HepG2 (cell line): Measurements from ENCODE around the gene VCAM1. TPM values are rescaled to one million over a fixed set of nuclear protein-coding genes. Genes with fewer than 3 reads are reported as not detected.

ENCODE experiments used
- ATAC-seq: fragments of 200-7000 bp; cut with Tn5 transposase; 3 replicates; pipeline ENCODE4 v1.9.1; 2020; ENCODE audit warnings: mild to moderate bottlenecking, moderate library complexity
- BruUV-seq: library from RNA; stranded (reverse); fragments of 400-500 nt; replicated peaks from 2 replicates; lab custom pipeline; 2021; lab: Mats Ljungman, UMichigan
- CTCF ChIA-PET: fragments of 300-600 bp; formaldehyde crosslinking; extraction: SDS; loops from one replicate; lab custom pipeline; 2021; ENCODE audit warnings: low total read pairs, inconsistent platforms, low intra/inter-chr PET ratio; lab: Yijun Ruan, JAX
- POLR2A ChIA-PET: fragments of 350-600 bp; sonication (Branson Sonifier 250); formaldehyde crosslinking; loops from one replicate; lab custom pipeline; 2020; ENCODE audit warnings: antibody characterized with exemption, inconsistent platforms; lab: Yijun Ruan, JAX
- DNase-seq: peaks from one replicate; pipeline ENCODE4 v3.0.0-alpha.2; 2015; ENCODE audit warnings: low spot score
- FAIRE-seq: peaks from 3 replicates; lab custom pipeline; 2011; peaks lifted over from hg19 to GRCh38; lab: Jason Lieb, UNC
- H2AFZ ChIP-seq: one replicate; pipeline ENCODE4 v1.6.1; 2011; ENCODE audit warnings: low read length, inconsistent platforms
- H3K27ac ChIP-seq: fragments of 300-600 bp; 3 replicates; pipeline ENCODE4 v1.8.0; 2011; ENCODE audit warnings: mixed run types, mild to moderate bottlenecking, mixed read lengths, low read length, inconsistent platforms; ENCODE audit not compliant: insufficient read depth; ENCODE audit errors: extremely low read length
- H3K27me3 ChIP-seq, 2 experiments: fragments of 200-600 bp in 1 of 2; 2 replicates in 1 of 2; 3 replicates in 1 of 2; pipeline versions ENCODE4 v1.6.0 to v1.8.0; 2011; ENCODE audit warnings: low read length in 2 of 2, mild to moderate bottlenecking in 2 of 2, moderate library complexity in 2 of 2, inconsistent platforms in 1 of 2; ENCODE audit not compliant: insufficient read depth in 2 of 2, control insufficient read depth in 1 of 2
- H3K36me3 ChIP-seq, 2 experiments: fragments of 200-600 bp in 1 of 2; replicated peaks in 1 of 2; 2 replicates in 1 of 2; 3 replicates in 1 of 2; pipeline versions ENCODE4 v1.5.1 to v1.8.0; 2011; ENCODE audit warnings: low read length in 2 of 2, inconsistent platforms in 1 of 2; ENCODE audit not compliant: insufficient read depth in 2 of 2, control insufficient read depth in 1 of 2
- H3K4me1 ChIP-seq: 2 replicates; pipeline ENCODE4 v1.5.1; 2012; ENCODE audit warnings: low read length, inconsistent platforms; ENCODE audit not compliant: insufficient read depth
- H3K4me2 ChIP-seq: 2 replicates; pipeline ENCODE4 v1.6.0; 2011; ENCODE audit warnings: low read depth, low read length, inconsistent platforms
- H3K4me3 ChIP-seq, 3 experiments: fragments of 200-600 bp in 1 of 3; sonication (generic), shearing (Covaris generic) in 1 of 3; replicated peaks in 1 of 3; 2 replicates each; pipeline ENCODE4 v1.5.1; 2011 to 2016; ENCODE audit warnings: low read length in 3 of 3, inconsistent platforms in 2 of 3, low read depth in 2 of 3, mild to moderate bottlenecking in 2 of 3, control low read depth in 1 of 3, mixed read lengths in 1 of 3; ENCODE audit not compliant: insufficient read depth in 1 of 3
- H3K79me2 ChIP-seq: one replicate; pipeline ENCODE4 v1.6.1; 2011; ENCODE audit warnings: low read length, inconsistent platforms; ENCODE audit not compliant: insufficient read depth
- H3K9ac ChIP-seq: 2 replicates; pipeline ENCODE4 v1.6.0; 2011; ENCODE audit warnings: mild to moderate bottlenecking, low read depth, low read length, inconsistent platforms; ENCODE audit not compliant: insufficient read depth
- H3K9me3 ChIP-seq: 2 replicates; pipeline ENCODE4 v1.5.1; 2012; ENCODE audit warnings: mild to moderate bottlenecking, low read length
- H4K20me1 ChIP-seq: 2 replicates; pipeline ENCODE4 v1.6.0; 2011; ENCODE audit warnings: inconsistent platforms, mild to moderate bottlenecking, low read length, moderate library complexity; ENCODE audit not compliant: insufficient read depth
- BCLAF1 ChIP-seq: fragments of 450-650 bp; IDR thresholded peaks from 2 replicates; pipeline ENCODE4 v1.6.1; 2017; ENCODE audit warnings: mild to moderate bottlenecking
- CBX5 ChIP-seq: sonication (generic); formaldehyde crosslinking; IDR thresholded peaks from 2 replicates; pipeline ENCODE4 v1.4.0; 2020; ENCODE audit warnings: missing genetic modification reagents, borderline replicate concordance
- CENPX ChIP-seq: sonication (generic); formaldehyde crosslinking; IDR thresholded peaks from 2 replicates; pipeline ENCODE4 v1.9.0; 2021; ENCODE audit warnings: mild to moderate bottlenecking, missing genetic modification reagents, moderate library complexity
- HHEX ChIP-seq: IDR thresholded peaks from 2 replicates; pipeline ENCODE4 v1.6.1; 2016; ENCODE audit warnings: control low read depth
- KAT7 ChIP-seq: IDR thresholded peaks from 2 replicates; pipeline ENCODE4 v1.6.1; 2018; ENCODE audit warnings: borderline replicate concordance, missing compliant biosample characterization
- MYNN ChIP-seq: sonication (generic); formaldehyde crosslinking; IDR thresholded peaks from 2 replicates; pipeline ENCODE4 v1.4.0; 2020; ENCODE audit warnings: mild to moderate bottlenecking, low read depth, missing genetic modification reagents
- NR0B2 ChIP-seq: sonication (generic); formaldehyde crosslinking; IDR thresholded peaks from 2 replicates; pipeline ENCODE4 v1.4.0; 2020; ENCODE audit warnings: mild to moderate bottlenecking, missing genetic modification reagents
- PAF1 ChIP-seq: IDR thresholded peaks from 2 replicates; pipeline ENCODE4 v1.6.1; 2016; ENCODE audit warnings: missing genetic modification reagents, missing compliant biosample characterization
- PHF5A ChIP-seq: IDR thresholded peaks from one replicate; pipeline ENCODE4 v1.6.1; 2018; ENCODE audit warnings: low read depth, missing genetic modification reagents; ENCODE audit not compliant: unreplicated experiment
- PREB ChIP-seq: sonication (generic); formaldehyde crosslinking; IDR thresholded peaks from 2 replicates; pipeline ENCODE4 v1.4.0; 2020; ENCODE audit warnings: missing genetic modification reagents
- ZBTB7B ChIP-seq: sonication (generic); formaldehyde crosslinking; IDR thresholded peaks from 2 replicates; pipeline ENCODE4 v1.4.0; 2020; ENCODE audit warnings: missing genetic modification reagents
- ZC3H13 ChIP-seq: sonication (generic); formaldehyde crosslinking; IDR thresholded peaks from 2 replicates; pipeline ENCODE4 v1.8.1; 2023; ENCODE audit warnings: mild to moderate bottlenecking, missing genetic modification reagents, moderate library complexity
- ZKSCAN8 ChIP-seq: IDR thresholded peaks from 2 replicates; pipeline ENCODE4 v1.6.1; 2016; ENCODE audit warnings: borderline replicate concordance, missing genetic modification reagents, missing compliant biosample characterization
- ZNF460 ChIP-seq: sonication (generic); formaldehyde crosslinking; IDR thresholded peaks from 2 replicates; pipeline ENCODE4 v1.5.1; 2020; ENCODE audit warnings: missing genetic modification reagents, mild to moderate bottlenecking, borderline replicate concordance
- ZNF567 ChIP-seq: sonication (generic); formaldehyde crosslinking; IDR thresholded peaks from 2 replicates; pipeline ENCODE4 v1.8.1; 2023; ENCODE audit warnings: mild to moderate bottlenecking, missing genetic modification reagents, borderline replicate concordance
- ZNF703 ChIP-seq: sonication (generic); formaldehyde crosslinking; IDR thresholded peaks from 2 replicates; pipeline ENCODE4 v1.5.1; 2020; ENCODE audit warnings: missing genetic modification reagents, mild to moderate bottlenecking, moderate library complexity, borderline replicate concordance
- ZNF776 ChIP-seq: sonication (generic); formaldehyde crosslinking; IDR thresholded peaks from 2 replicates; pipeline ENCODE4 v1.4.0; 2020; ENCODE audit warnings: mild to moderate bottlenecking, missing genetic modification reagents
- WGBS: methylation state at CpG from one replicate; pipeline ENCODE4 v1.1.6; 2017; ENCODE audit warnings: low lambda C conversion rate; 5-methylcytosine and 5-hydroxymethylcytosine counted together
- in situ Hi-C: cut with HindIII; loops from 2 replicates; pipeline ENCODE4 v1.10.0; 2017; ENCODE audit warnings: low pct_unique_long_range_greater_than_20kb; ENCODE audit not compliant: extremely low pct_ligation_motif_present
- intact Hi-C: fragments of 100-400 bp; cut with micrococcal nuclease; formaldehyde crosslinking; loops from one replicate; pipeline ENCODE4 v1.10.0; 2022; ENCODE audit not compliant: unreplicated experiment
- polyA plus RNA-seq, 8 experiments: library from polyadenylated mRNA; depleted of rRNA in 3 of 8; stranded (reverse) in 7 of 8; unstranded in 1 of 8; fragments of >200 nt; fragmentation: Illumina TruSeq in 4 of 8; extraction: Trizol in 4 of 8; gene quantifications; 2 replicates each; pipeline versions ENCODE4 v1.2.1 to v1.2.3, GENCODE V29; 2011 to 2016; ENCODE audit warnings: low read depth in 4 of 8, missing spikeins in 1 of 8, mixed read lengths in 1 of 8; ENCODE audit not compliant: insufficient read depth in 1 of 8
- total RNA-seq, 5 experiments: library from RNA; depleted of rRNA; stranded (reverse); fragments of >200 nt; fragmentation: Illumina TruSeq; extraction: Trizol; gene quantifications; 2 replicates each; pipeline ENCODE4 v1.2.3, GENCODE V29; 2016; ENCODE audit warnings: low read depth in 1 of 5

The VCAM1 gene
- total and polyA plus RNA-seq, 2 of the 13 experiments (the other 11 are each of a cell fraction or from before 2014, with no cell fraction given) = not detected

- TF ChIP-seq ZNF703 (CRISPR knock-in tag) (no peak), MYNN (CRISPR knock-in tag) (no peak), NR0B2 (CRISPR knock-in tag) (no peak), PAF1 (CRISPR knock-in tag) (no peak), CENPX (CRISPR knock-in tag) (no peak), HHEX (CRISPR knock-in tag) (no peak), ZNF776 (no peak)
Observed at GRCh38 chr1:100708476-100709062, 11.0 kb upstream of the VCAM1 start (continued).

GRCh38 chr1:100710906-100711682, 8.4 kb upstream of the VCAM1 start:
- Histone ChIP-seq H3K9me3 (no peaks in the 10 kb centered on the region), H3K36me3 (no peaks in the 10 kb centered on the region), H3K9ac (no peak overlapping the region), H3K27me3 (no peaks in the 10 kb centered on the region), H2AFZ (no peak overlapping the region), H4K20me1 (no peaks in the 10 kb centered on the region), H3K4me1 (peaks cover 20% of the 10 kb centered on the region), H3K4me3 (no peak overlapping the region), H3K79me2 (no peaks in the 10 kb centered on the region), H3K27ac (no peak overlapping the region), H3K4me2 (no peak overlapping the region)
- no TSS peak for BruUV-seq
- ChIA-PET POLR2A (no interaction called here), CTCF (no interaction called here)
- intact Hi-C loops (no loop called here), in situ Hi-C loops (no loop called here)
- FAIRE-seq = no peak
- no peak for ATAC-seq
- no peak for DNase-seq
- 0% methylated on average over 1 of the region's 1 CpG for WGBS
- TF ChIP-seq PHF5A (CRISPR knock-in tag) (no peak), ZKSCAN8 (CRISPR knock-in tag) (no peak), PREB (CRISPR knock-in tag) (no peak), ZNF567 (CRISPR knock-in tag) (no peak), ZNF460 (CRISPR knock-in tag) (no peak), BCLAF1 (no peak), ZC3H13 (no peak), CBX5 (CRISPR knock-in tag) (no peak), KAT7 (CRISPR knock-in tag) (no peak), ZBTB7B (no peak)
